ENCODE results near the gene GPR137C. TPM values are rescaled to one million over a fixed set of nuclear protein-coding genes. Genes with fewer than 3 reads are reported as not detected.

Gene GPR137C
- polyA plus RNA-seq, 1 of the 3 experiments (the other 2 are of a cell fraction): 0.54 TPM

- H4K20me1 ChIP-seq (ENCODE audit: insufficient read depth): no peaks in the 10 kb centered on the region
- H3K79me2 ChIP-seq (ENCODE audit: insufficient read depth): no peaks in the 10 kb centered on the region
- no peak overlapping the region for H3K27ac ChIP-seq (ENCODE audit: low read depth in 2 of 2, low read length in 1 of 2)
- no peak overlapping the region; a peak in 1 of 4 replicates for H3K4me3 ChIP-seq (ENCODE audit: low read depth in 2 of 2, low read length in 1 of 2)
- H3K4me1 ChIP-seq (ENCODE audit: control insufficient read depth in 1 of 2, insufficient read depth in 2 of 2, low read depth in 1 of 2, low read length in 1 of 2): peaks cover 5 to 7% of the 10 kb centered on the region in 2 experiments; a peak in 3 of 4 replicates
- no peaks in the 10 kb centered on the region for H3K36me3 ChIP-seq (replicated peaks in 1 of 2; ENCODE audit: control insufficient read depth in 1 of 2, insufficient read depth in 2 of 2, low read length in 1 of 2)
- CTCF ChIA-PET: interaction anchor here (0.6 to 1.4 kb wide), 3 partner anchors 26 to 235 kb away, joined by 3 to 4 read pairs (median 3); no protein-coding TSS in a partner anchor
- no peak for DNase-seq
- no peaks in the 10 kb centered on the region for H3K27me3 ChIP-seq (ENCODE audit: insufficient read depth)
- H3K9me3 ChIP-seq: no peaks in the 10 kb centered on the region
- peaks cover 9% of the 10 kb centered on the region for H3F3A ChIP-seq (replicated peaks; ENCODE audit: insufficient read depth)
- 0 out of 2 replicates have a peak overlapping the region, but pooled peaks have one; percentile 98 for H3K4me2 ChIP-seq
- H3K9me2 ChIP-seq: no peaks in the 10 kb centered on the region
- 91% methylated on average over 3 of the region's 3 CpGs for WGBS (ENCODE audit: low lambda C conversion rate)
- no peak for TF ChIP-seq ELF1 (IDR thresholded peaks at IDR 0.05)
- no peak for TF ChIP-seq FOXJ3 (CRISPR knock-in tag; IDR thresholded peaks at IDR 0.05)
- TF ChIP-seq MAX (IDR thresholded peaks at IDR 0.05; ENCODE audit: low read depth): no peak
- TF ChIP-seq MXI1 (IDR thresholded peaks at IDR 0.05; ENCODE audit: low read depth, low read length): no peak
- TF ChIP-seq ZBTB33 (IDR thresholded peaks at IDR 0.05; ENCODE audit: borderline replicate concordance, low read depth): no peak
- TF ChIP-seq NRF1 (IDR thresholded peaks at IDR 0.05; ENCODE audit: low read depth, low read length): no peak
- TF ChIP-seq CTCF (IDR thresholded peaks at IDR 0.05): no peak
- no peak for TF ChIP-seq RAD21 (IDR thresholded peaks at IDR 0.05; ENCODE audit: low read length)
- no peak for TF ChIP-seq RXRA (IDR thresholded peaks at IDR 0.05; ENCODE audit: borderline replicate concordance, low read depth)
- no peak for TF ChIP-seq MEF2A (IDR thresholded peaks at IDR 0.05; ENCODE audit: borderline replicate concordance, low read depth)
- TF ChIP-seq JUND (IDR thresholded peaks at IDR 0.05): no peak
- TF ChIP-seq PBX3 (IDR thresholded peaks at IDR 0.05): no peak
- no peak for TF ChIP-seq TCF12 (IDR thresholded peaks at IDR 0.05)
- TF ChIP-seq FOXM1 (IDR thresholded peaks at IDR 0.05; ENCODE audit: low read depth): no peak
- no peak for TF ChIP-seq NFIC (IDR thresholded peaks at IDR 0.05; ENCODE audit: borderline replicate concordance)
- TF ChIP-seq YY1 (IDR thresholded peaks at IDR 0.05; ENCODE audit: low read depth): no peak
- no peak for TF ChIP-seq USF1 (IDR thresholded peaks at IDR 0.05; ENCODE audit: borderline replicate concordance, low read depth)
- TF ChIP-seq TEAD4 (IDR thresholded peaks at IDR 0.05; ENCODE audit: borderline replicate concordance, insufficient read depth): no peak
- POLR2A ChIA-PET: no interaction called here
- H2AFZ ChIP-seq (ENCODE audit: low read depth): no peak overlapping the region
- no peak overlapping the region for H3K9ac ChIP-seq
Measured at GRCh38 chr14:52550661-52551060, 2.0 kb upstream of the GPR137C start.

All from SK-N-SH (cell line).